TTC549 (cell line): ENCODE results near the gene MRPL16.
A peak's percentile ranks its signal among the peaks of the same experiment; 100 is the strongest.
"Not testable (repeated sequence)": the region's sequence is repeated elsewhere in the genome, so short reads cannot be mapped to it uniquely, and the experiment has no call there.

Experiments
- FAIRE-seq: peaks from 2 replicates; lab custom pipeline; 2012; peaks lifted over from hg19 to GRCh38; lab: Jason Lieb, UNC

The MRPL16 gene

GRCh38 chr11:59810911-59811259 is 307 bp upstream of the MRPL16 start:
- FAIRE-seq, result no peak

GRCh38 chr11:59807047-59807610 is 3.4 kb downstream of the MRPL16 start:
- FAIRE-seq, result no peak

GRCh38 chr11:59804061-59804460 is 6.5 kb downstream of the MRPL16 start:
- FAIRE-seq, result no peak

GRCh38 chr11:59802639-59803176 is 7.9 kb downstream of the MRPL16 start:
- FAIRE-seq, result peak; percentile 68

- no peak for FAIRE-seq
These were observed 8.5 kb downstream of the MRPL16 start for GRCh38 chr11:59801981-59802638.

GRCh38 chr11:59801160-59801706 is 9.3 kb downstream of the MRPL16 start:
- no peak for FAIRE-seq

- FAIRE-seq, result no peak
These were observed 10.1 kb downstream of the MRPL16 start for GRCh38 chr11:59800390-59801025.

GRCh38 chr11:59794417-59794816 is 16.2 kb downstream of the MRPL16 start:
- no peak for FAIRE-seq

- no peak for FAIRE-seq
These were observed 18.1 kb downstream of the MRPL16 start for GRCh38 chr11:59792507-59792906.

GRCh38 chr11:59791639-59792038 is 18.9 kb downstream of the MRPL16 start:
- FAIRE-seq, result no peak

- no peak for FAIRE-seq
These were observed 22.8 kb downstream of the MRPL16 start for GRCh38 chr11:59787816-59788215.

GRCh38 chr11:59787255-59787588 is 23.4 kb downstream of the MRPL16 start:
- no peak for FAIRE-seq

GRCh38 chr11:59785818-59786217 is 24.8 kb downstream of the MRPL16 start:
- no peak for FAIRE-seq

GRCh38 chr11:59784441-59784840 is 26.1 kb downstream of the MRPL16 start:
- not testable (repeated sequence) for FAIRE-seq

- FAIRE-seq, result no peak
These were observed 26.9 kb downstream of the MRPL16 start for GRCh38 chr11:59783632-59784090.

GRCh38 chr11:59782080-59782479 is 28.5 kb downstream of the MRPL16 start:
- no peak for FAIRE-seq

GRCh38 chr11:59779487-59779886 is 31.1 kb downstream of the MRPL16 start:
- no peak for FAIRE-seq

GRCh38 chr11:59778122-59778521 is 32.5 kb downstream of the MRPL16 start:
- FAIRE-seq, result no peak

- FAIRE-seq, result no peak
These were observed 33.5 kb downstream of the MRPL16 start for GRCh38 chr11:59777104-59777503.

- FAIRE-seq, result no peak
These were observed 34.1 kb downstream of the MRPL16 start for GRCh38 chr11:59776210-59777066.

GRCh38 chr11:59773083-59773440 is 37.5 kb downstream of the MRPL16 start:
- FAIRE-seq, result no peak

- no peak for FAIRE-seq
These were observed 39.0 kb downstream of the MRPL16 start for GRCh38 chr11:59771605-59772004.

GRCh38 chr11:59770869-59771268 is 39.7 kb downstream of the MRPL16 start:
- no peak for FAIRE-seq
